Nephron progenitor cell (in vitro differentiated cells): ENCODE data around the gene GCLM.
A peak's percentile ranks its signal among the peaks of the same experiment; 100 is the strongest.

Source experiments
- DNase-seq: peaks from one replicate; pipeline ENCODE4 v3.0.0; 2021
- H3K27ac Mint-ChIP-seq: 2 replicates; pipeline ENCODE4 v1.8.0; 2021; ENCODE audit warnings: mild to moderate bottlenecking, moderate library complexity, mixed read lengths
- H3K27me3 Mint-ChIP-seq: 2 replicates; pipeline ENCODE4 v1.8.0; 2021; ENCODE audit warnings: mild to moderate bottlenecking, low read depth, mixed read lengths; ENCODE audit not compliant: poor library complexity
- H3K36me3 Mint-ChIP-seq: 2 replicates; pipeline ENCODE4 v1.8.0; 2021; ENCODE audit warnings: low read depth, mixed read lengths
- H3K4me1 Mint-ChIP-seq: 2 replicates; pipeline ENCODE4 v1.8.0; 2021; ENCODE audit warnings: mixed read lengths
- H3K4me3 Mint-ChIP-seq: 2 replicates; pipeline ENCODE4 v1.8.0; 2021; ENCODE audit warnings: mild to moderate bottlenecking, moderate library complexity, mixed read lengths
- H3K9me3 Mint-ChIP-seq: 2 replicates; pipeline ENCODE4 v1.8.0; 2021; ENCODE audit warnings: mild to moderate bottlenecking, moderate library complexity, mixed read lengths
- CTCF ChIP-seq: fragments of 200-600 bp; sonication (generic); IDR thresholded peaks from 2 replicates; pipeline ENCODE4 v1.5.0; 2021; ENCODE audit warnings: antibody characterized with exemption

GCLM gene

GRCh38 chr1:93846992-93847810 is 62.0 kb downstream of the GCLM start:
- Mint-ChIP-seq H3K36me3 (peaks cover 17% of the 10 kb centered on the region), H3K4me3 (peak overlapping the region; percentile 92), H3K27me3 (peaks cover 4% of the 10 kb centered on the region), H3K9me3 (peaks cover 33% of the 10 kb centered on the region), H3K4me1 (peaks cover 14% of the 10 kb centered on the region), H3K27ac (peak overlapping the region; percentile 94)
- peak; percentile 88 for DNase-seq
- no peak for TF ChIP-seq CTCF

- Mint-ChIP-seq H3K9me3 (peaks cover 33% of the 10 kb centered on the region), H3K4me3 (peak overlapping the region; percentile 92), H3K4me1 (peaks cover 14% of the 10 kb centered on the region), H3K27ac (peak overlapping the region; percentile 80), H3K27me3 (peaks cover 4% of the 10 kb centered on the region), H3K36me3 (peaks cover 17% of the 10 kb centered on the region)
- DNase-seq, result peak; percentile 90
- TF ChIP-seq CTCF, result peak; percentile 17
Observed at GRCh38 chr1:93846206-93846991, 62.8 kb downstream of the GCLM start.

GRCh38 chr1:93845538-93846205 is 63.6 kb downstream of the GCLM start:
- H3K27ac Mint-ChIP-seq, result peak overlapping the region; percentile 80
- H3K27me3 Mint-ChIP-seq, result peaks cover 6% of the 10 kb centered on the region
- TF ChIP-seq CTCF, result no peak
- peaks cover 17% of the 10 kb centered on the region for H3K36me3 Mint-ChIP-seq
- peak overlapping the region; percentile 92 for H3K4me3 Mint-ChIP-seq
- DNase-seq, result peak; percentile 6
- peaks cover 27% of the 10 kb centered on the region for H3K9me3 Mint-ChIP-seq
- peaks cover 14% of the 10 kb centered on the region for H3K4me1 Mint-ChIP-seq

- H3K27ac Mint-ChIP-seq, result no peak overlapping the region
- H3K36me3 Mint-ChIP-seq, result peaks cover 9% of the 10 kb centered on the region
- peak; percentile 58 for TF ChIP-seq CTCF
- peak; percentile 30 for DNase-seq
- H3K4me1 Mint-ChIP-seq, result peaks cover 14% of the 10 kb centered on the region
- H3K4me3 Mint-ChIP-seq, result no peak overlapping the region
- peaks cover 15% of the 10 kb centered on the region for H3K9me3 Mint-ChIP-seq
- peaks cover 9% of the 10 kb centered on the region for H3K27me3 Mint-ChIP-seq
Observed at GRCh38 chr1:93844262-93845045, 64.8 kb downstream of the GCLM start.

DNA sequence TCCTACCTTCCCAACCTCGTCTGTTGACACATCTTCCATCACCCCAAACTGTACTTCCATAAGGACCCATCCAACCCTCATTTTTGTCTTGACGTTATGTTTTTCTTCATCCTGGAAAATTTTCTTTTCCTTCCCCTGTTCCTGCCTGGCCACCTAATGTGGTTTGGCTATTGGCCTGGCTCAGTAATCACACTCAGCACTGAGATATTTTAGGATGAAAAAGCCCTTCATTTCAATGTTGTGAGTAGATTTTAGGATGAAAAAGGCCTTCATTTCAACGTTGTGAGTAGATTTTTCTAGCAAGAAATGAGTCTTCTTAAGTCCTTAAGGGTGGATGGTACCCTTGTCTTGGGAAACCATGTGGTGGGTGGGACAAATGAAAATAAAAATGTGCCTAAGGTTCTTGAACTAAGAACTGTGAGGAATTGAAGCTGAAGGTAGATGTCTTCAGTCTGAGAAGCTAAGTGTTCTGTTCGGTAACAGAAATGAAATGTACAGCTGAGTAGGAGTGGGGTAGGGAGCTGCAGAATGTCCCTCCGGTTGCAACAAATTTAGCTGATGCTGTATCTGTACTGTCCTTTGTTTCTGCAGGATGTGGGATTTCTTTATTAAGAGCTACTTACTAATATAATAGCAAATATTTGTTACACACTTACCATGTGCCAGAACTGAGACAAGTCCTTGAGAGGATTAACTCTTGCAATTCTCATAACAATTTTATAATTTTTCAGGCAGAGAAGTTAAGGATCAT is 66.3 kb downstream of the GCLM start:
- no peak for TF ChIP-seq CTCF
- Mint-ChIP-seq H3K27ac (no peak overlapping the region), H3K4me1 (peaks cover 14% of the 10 kb centered on the region), H3K9me3 (peaks cover 6% of the 10 kb centered on the region), H3K27me3 (peaks cover 9% of the 10 kb centered on the region), H3K4me3 (no peak overlapping the region), H3K36me3 (peaks cover 12% of the 10 kb centered on the region)
- DNase-seq, result no peak
